ENCODE measurements around the gene LAMC2.

Gene LAMC2

DNA sequence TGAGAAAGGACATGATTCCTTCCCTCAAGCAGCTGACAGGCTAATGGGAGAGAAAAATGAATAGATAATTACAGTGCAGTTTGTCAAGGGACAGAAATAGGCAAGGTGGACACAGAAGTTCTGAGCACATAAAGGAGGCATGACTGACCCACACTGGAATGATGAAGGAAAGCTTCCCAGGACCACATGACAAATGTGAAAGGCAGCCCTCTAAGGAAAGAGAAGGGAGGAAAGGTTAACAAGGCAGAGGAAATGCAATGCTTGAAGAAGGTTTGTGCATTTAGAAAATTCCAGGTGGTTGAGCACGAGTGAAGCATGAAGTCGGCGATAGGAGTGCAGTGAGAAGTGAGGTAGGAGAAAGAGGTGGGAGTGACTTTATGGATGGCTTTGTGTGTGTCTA lies 37.4 kb downstream of the LAMC2 start:
- Histone ChIP-seq H3K4me3 (ENCODE audit: low read length) (no peak overlapping the region), H3K9me3 (ENCODE audit: low read length) (no peaks in the 10 kb centered on the region), H2AFZ (ENCODE audit: low read depth, low read length) (no peak overlapping the region), H3K27me3 (ENCODE audit: insufficient read depth, low read length) (no peaks in the 10 kb centered on the region), H3K4me1 (ENCODE audit: insufficient read depth, low read length) (peaks cover 12% of the 10 kb centered on the region), H3K36me3 (ENCODE audit: insufficient read depth, low read length) (no peaks in the 10 kb centered on the region)

DNA sequence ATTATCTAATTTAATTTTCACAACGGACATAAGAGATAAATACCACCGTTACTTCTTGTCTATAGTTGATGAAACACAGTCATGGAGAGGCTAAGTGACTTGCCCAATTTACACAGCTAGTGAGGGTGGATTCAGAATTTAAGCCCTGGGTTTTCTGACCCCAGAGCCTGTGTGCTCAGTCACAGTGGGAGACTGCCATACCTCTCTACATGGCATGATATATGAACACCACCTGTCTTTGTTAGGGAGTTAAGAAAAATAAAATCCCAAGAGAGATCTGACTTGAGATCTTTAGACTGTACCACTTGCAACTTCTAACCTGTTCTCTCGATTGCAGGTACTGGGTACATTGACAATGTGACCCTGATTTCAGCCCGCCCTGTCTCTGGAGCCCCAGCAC lies 40.3 kb downstream of the LAMC2 start:
- Histone ChIP-seq H3K4me1 (ENCODE audit: insufficient read depth, low read length) (peaks cover 7% of the 10 kb centered on the region), H3K4me3 (ENCODE audit: low read length) (no peak overlapping the region), H3K36me3 (ENCODE audit: insufficient read depth, low read length) (no peaks in the 10 kb centered on the region), H2AFZ (ENCODE audit: low read depth, low read length) (no peak overlapping the region), H3K27me3 (ENCODE audit: insufficient read depth, low read length) (no peaks in the 10 kb centered on the region), H3K9me3 (ENCODE audit: low read length) (no peaks in the 10 kb centered on the region)

GRCh38 chr1:183226963-183227362 lies 40.9 kb downstream of the LAMC2 start:
- Histone ChIP-seq H3K9me3 (ENCODE audit: low read length) (no peaks in the 10 kb centered on the region), H3K36me3 (ENCODE audit: insufficient read depth, low read length) (no peaks in the 10 kb centered on the region), H3K4me3 (ENCODE audit: low read length) (no peak overlapping the region), H2AFZ (ENCODE audit: low read depth, low read length) (no peak overlapping the region), H3K4me1 (ENCODE audit: insufficient read depth, low read length) (peaks cover 7% of the 10 kb centered on the region), H3K27me3 (ENCODE audit: insufficient read depth, low read length) (no peaks in the 10 kb centered on the region)

DNA sequence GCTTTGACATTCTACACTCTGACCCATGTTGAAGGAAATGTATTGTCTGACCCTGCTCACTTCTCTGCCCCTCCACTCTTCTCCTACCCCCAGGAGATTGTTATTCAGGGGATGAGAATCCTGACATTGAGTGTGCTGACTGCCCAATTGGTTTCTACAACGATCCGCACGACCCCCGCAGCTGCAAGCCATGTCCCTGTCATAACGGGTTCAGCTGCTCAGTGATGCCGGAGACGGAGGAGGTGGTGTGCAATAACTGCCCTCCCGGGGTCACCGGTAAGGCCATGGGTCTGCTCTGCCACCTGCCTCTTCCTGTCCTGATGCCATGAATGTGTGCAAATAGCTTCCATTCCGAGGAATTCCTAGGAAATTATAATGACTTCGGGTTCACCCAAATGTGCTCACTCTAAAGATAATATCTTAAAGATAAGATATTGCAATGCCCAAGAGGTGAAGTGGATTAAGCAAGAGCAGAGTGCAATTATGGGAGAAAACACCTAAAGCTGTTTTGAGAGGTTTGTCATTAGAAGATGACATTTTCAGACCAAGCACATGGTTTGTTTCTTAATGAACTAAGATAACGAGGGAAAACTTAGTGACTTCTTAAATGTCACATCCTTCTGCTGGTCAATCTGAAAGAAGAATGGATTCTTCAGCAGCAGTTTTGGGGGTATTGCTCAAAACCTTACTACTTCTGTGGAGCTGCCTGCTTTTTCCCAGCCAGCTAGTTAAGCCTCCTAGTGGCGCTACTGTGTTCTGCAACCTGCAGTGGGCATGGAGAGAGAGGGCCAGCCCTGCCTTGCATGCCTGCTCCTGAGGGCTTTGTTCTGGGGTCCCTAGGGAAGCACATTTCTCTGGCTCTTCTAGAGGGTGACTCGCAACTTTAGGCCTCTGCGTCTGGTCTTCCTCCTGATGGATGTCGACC lies 41.6 kb downstream of the LAMC2 start:
- Histone ChIP-seq H3K9me3 (ENCODE audit: low read length) (no peaks in the 10 kb centered on the region), H2AFZ (ENCODE audit: low read depth, low read length) (no peak overlapping the region), H3K4me1 (ENCODE audit: insufficient read depth, low read length) (peaks cover 7% of the 10 kb centered on the region), H3K27me3 (ENCODE audit: insufficient read depth, low read length) (no peaks in the 10 kb centered on the region), H3K36me3 (ENCODE audit: insufficient read depth, low read length) (no peaks in the 10 kb centered on the region), H3K4me3 (ENCODE audit: low read length) (no peak overlapping the region)

GRCh38 chr1:183228347-183229220 lies 42.5 kb downstream of the LAMC2 start:
- Histone ChIP-seq H2AFZ (ENCODE audit: low read depth, low read length) (no peak overlapping the region), H3K36me3 (ENCODE audit: insufficient read depth, low read length) (no peaks in the 10 kb centered on the region), H3K4me1 (ENCODE audit: insufficient read depth, low read length) (peaks cover 7% of the 10 kb centered on the region), H3K27me3 (ENCODE audit: insufficient read depth, low read length) (no peaks in the 10 kb centered on the region), H3K4me3 (ENCODE audit: low read length) (no peak overlapping the region), H3K9me3 (ENCODE audit: low read length) (no peaks in the 10 kb centered on the region)

DNA sequence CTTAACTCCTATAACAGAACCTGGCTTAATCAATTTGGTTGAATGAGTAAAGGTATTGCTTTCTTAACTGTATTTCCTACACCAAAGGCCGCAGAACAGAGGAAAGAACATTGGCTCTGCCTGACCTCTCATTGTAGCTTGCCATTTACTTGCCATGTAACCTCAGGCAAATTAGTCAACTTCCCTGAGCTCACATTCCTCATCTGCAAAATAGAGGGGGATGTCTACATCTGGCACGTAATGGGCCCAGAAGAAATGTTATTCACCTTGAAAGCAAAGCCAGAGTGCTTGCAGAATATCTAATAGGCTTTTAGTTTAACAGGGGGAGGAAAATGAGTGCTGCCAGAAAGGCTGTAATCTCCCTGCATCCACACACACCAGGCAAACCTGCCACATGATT lies 44.3 kb downstream of the LAMC2 start:
- peaks cover 12% of the 10 kb centered on the region for H3K4me1 ChIP-seq (ENCODE audit: insufficient read depth, low read length)
- H3K36me3 ChIP-seq (ENCODE audit: insufficient read depth, low read length) = no peaks in the 10 kb centered on the region
- H3K9me3 ChIP-seq (ENCODE audit: low read length) = no peaks in the 10 kb centered on the region
- no peak overlapping the region for H2AFZ ChIP-seq (ENCODE audit: low read depth, low read length)
- no peak overlapping the region for H3K4me3 ChIP-seq (ENCODE audit: low read length)
- H3K27me3 ChIP-seq (ENCODE audit: insufficient read depth, low read length) = no peaks in the 10 kb centered on the region

DNA sequence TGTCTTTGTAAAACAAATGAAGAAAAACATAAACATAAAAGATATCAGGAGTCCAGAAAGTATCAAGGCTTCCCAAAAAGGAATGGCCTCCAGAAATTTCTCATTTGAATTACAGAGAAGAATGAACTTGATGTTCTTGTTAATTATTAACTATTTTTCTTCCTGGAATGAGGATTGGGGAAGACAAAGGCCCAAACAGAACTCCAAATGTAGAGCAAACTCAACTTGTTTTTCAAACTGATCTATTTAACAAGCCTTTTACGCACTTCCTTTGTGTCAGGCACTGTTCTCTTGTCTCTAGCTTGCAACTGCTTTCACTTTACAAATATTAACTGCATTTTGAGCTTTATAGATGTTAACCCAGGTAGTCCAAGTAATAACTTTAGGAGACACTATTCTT lies 45.5 kb downstream of the LAMC2 start:
- H3K36me3 ChIP-seq (ENCODE audit: insufficient read depth, low read length) = no peaks in the 10 kb centered on the region
- H2AFZ ChIP-seq (ENCODE audit: low read depth, low read length) = no peak overlapping the region
- no peaks in the 10 kb centered on the region for H3K27me3 ChIP-seq (ENCODE audit: insufficient read depth, low read length)
- H3K4me3 ChIP-seq (ENCODE audit: low read length) = no peak overlapping the region
- no peaks in the 10 kb centered on the region for H3K9me3 ChIP-seq (ENCODE audit: low read length)
- H3K4me1 ChIP-seq (ENCODE audit: insufficient read depth, low read length) = peaks cover 12% of the 10 kb centered on the region

DNA sequence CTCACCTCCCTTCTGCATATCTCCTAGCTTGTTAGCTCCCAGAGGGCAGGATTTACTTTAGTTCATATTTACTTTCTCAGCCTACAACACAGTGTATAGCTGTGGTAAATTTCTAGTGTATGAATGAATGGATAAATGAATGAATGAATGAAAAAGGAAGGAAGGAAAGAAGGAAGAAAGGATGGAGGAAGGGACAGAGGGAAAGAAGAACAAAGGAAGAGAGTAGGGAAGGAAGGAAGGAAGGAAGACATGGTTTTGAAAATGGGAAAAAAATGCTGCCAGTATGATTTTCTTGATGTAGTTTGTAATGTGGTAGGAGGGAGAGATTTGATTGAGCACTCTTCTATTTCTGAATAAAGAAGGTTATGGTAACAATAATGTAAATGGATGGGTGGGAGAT lies 47.0 kb downstream of the LAMC2 start:
- no peak overlapping the region for H3K4me3 ChIP-seq (ENCODE audit: low read length)
- H3K27me3 ChIP-seq (ENCODE audit: insufficient read depth, low read length) = no peaks in the 10 kb centered on the region
- H3K36me3 ChIP-seq (ENCODE audit: insufficient read depth, low read length) = no peaks in the 10 kb centered on the region
- H3K9me3 ChIP-seq (ENCODE audit: low read length) = no peaks in the 10 kb centered on the region
- H2AFZ ChIP-seq (ENCODE audit: low read depth, low read length) = no peak overlapping the region
- peaks cover 5% of the 10 kb centered on the region for H3K4me1 ChIP-seq (ENCODE audit: insufficient read depth, low read length)

DNA sequence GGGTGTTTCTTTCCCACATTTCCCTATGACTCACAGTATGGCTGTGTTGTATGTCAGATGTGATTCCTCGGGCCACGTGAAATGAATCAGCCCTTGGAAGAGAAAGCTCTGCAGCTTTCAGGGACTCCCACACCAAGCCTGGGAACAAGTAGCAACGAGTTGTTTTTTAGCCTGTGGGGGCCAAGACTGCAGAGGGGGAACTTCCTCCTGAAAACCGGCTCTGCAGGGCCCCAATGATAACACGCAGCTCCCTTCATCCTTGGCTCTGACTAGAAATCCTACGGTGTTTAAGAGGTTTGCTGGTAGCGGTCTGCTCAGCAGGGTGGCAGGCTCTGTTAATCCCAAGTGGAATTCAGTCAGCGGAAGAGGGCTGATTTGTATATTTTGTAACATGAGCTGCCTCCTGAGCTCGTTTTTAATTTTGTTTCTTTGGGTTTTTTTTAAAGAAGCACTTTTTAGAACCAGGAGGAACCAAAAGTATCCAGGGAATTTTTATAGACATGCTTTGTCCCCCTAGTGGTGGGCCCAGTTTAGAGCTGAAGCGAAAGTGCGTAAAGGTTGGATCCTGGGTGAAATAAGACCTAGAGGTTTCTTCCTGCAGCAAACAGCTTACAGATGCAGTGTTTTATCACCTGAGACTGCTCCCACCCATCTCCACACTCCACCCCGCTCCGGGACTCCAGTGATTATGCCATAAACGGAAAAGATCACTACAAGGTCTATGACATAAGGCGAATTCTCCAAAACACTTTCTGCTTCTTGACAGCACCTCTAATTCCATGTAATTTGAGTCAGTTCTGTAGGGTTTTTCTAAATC lies 48.8 kb downstream of the LAMC2 start:
- no peaks in the 10 kb centered on the region for H3K9me3 ChIP-seq (ENCODE audit: low read length)
- peak overlapping the region; percentile 46 for H3K4me3 ChIP-seq (ENCODE audit: low read length)
- no peaks in the 10 kb centered on the region for H3K36me3 ChIP-seq (ENCODE audit: insufficient read depth, low read length)
- H2AFZ ChIP-seq (ENCODE audit: low read depth, low read length) = peak overlapping the region; percentile 75
- peaks cover 5% of the 10 kb centered on the region for H3K4me1 ChIP-seq (ENCODE audit: insufficient read depth, low read length)
- H3K27me3 ChIP-seq (ENCODE audit: insufficient read depth, low read length) = no peaks in the 10 kb centered on the region

GRCh38 chr1:183235503-183235902 lies 49.4 kb downstream of the LAMC2 start:
- peak overlapping the region; percentile 75 for H2AFZ ChIP-seq (ENCODE audit: low read depth, low read length)
- H3K4me3 ChIP-seq (ENCODE audit: low read length) = no peak overlapping the region
- H3K9me3 ChIP-seq (ENCODE audit: low read length) = no peaks in the 10 kb centered on the region
- H3K36me3 ChIP-seq (ENCODE audit: insufficient read depth, low read length) = no peaks in the 10 kb centered on the region
- H3K4me1 ChIP-seq (ENCODE audit: insufficient read depth, low read length) = peaks cover 5% of the 10 kb centered on the region
- no peaks in the 10 kb centered on the region for H3K27me3 ChIP-seq (ENCODE audit: insufficient read depth, low read length)

DNA sequence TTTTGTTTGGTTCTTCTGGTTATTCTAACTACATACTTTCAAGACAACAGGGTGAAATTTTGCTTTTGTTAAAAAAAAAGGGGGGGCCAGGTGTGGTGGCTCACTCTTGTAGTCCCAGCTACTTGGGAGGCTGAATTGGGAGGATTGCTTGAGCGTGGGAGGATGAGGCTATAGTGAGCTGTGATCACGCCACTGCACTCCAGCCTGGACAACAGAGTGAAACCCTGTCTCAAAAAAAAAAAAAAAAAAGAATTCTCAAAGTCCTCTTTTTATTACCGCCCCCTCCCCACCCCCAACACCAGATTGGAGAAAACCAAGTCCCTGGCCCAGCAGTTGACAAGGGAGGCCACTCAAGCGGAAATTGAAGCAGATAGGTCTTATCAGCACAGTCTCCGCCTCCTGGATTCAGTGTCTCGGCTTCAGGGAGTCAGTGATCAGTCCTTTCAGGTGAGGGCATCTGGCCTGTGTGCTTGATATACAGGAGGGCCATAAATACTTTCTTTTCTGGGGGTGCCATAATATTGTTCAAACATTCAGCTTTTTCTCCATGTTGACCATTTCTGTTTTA lies 50.2 kb downstream of the LAMC2 start:
- Histone ChIP-seq H3K9me3 (ENCODE audit: low read length) (no peaks in the 10 kb centered on the region), H2AFZ (ENCODE audit: low read depth, low read length) (no peak overlapping the region), H3K36me3 (ENCODE audit: insufficient read depth, low read length) (no peaks in the 10 kb centered on the region), H3K4me3 (ENCODE audit: low read length) (no peak overlapping the region), H3K27me3 (ENCODE audit: insufficient read depth, low read length) (no peaks in the 10 kb centered on the region), H3K4me1 (ENCODE audit: insufficient read depth, low read length) (peaks cover 5% of the 10 kb centered on the region)

- no peaks in the 10 kb centered on the region for H3K27me3 ChIP-seq (ENCODE audit: insufficient read depth, low read length)
Measured at GRCh38 chr1:183237046-183237445, 51.0 kb downstream of the LAMC2 start.

More at GRCh38 chr1:183237046-183237445, 51.0 kb downstream of the LAMC2 start:
- Histone ChIP-seq H2AFZ (ENCODE audit: low read depth, low read length) (no peak overlapping the region), H3K9me3 (ENCODE audit: low read length) (no peaks in the 10 kb centered on the region), H3K36me3 (ENCODE audit: insufficient read depth, low read length) (no peaks in the 10 kb centered on the region), H3K4me1 (ENCODE audit: insufficient read depth, low read length) (peaks cover 5% of the 10 kb centered on the region), H3K4me3 (ENCODE audit: low read length) (no peak overlapping the region)
